Chondrocyte (in vitro differentiated cells): Measurements from ENCODE around the gene ZNF562. TPM values are rescaled to one million over a fixed set of nuclear protein-coding genes. Genes with fewer than 3 reads are reported as not detected.

ENCODE experiments used
- DNase-seq: peaks from one replicate; pipeline ENCODE4 v3.0.0; 2021; ENCODE audit warnings: mixed read lengths, low spot score
- H3K27ac Mint-ChIP-seq: one replicate; pipeline ENCODE4 v1.8.0; 2021; ENCODE audit warnings: mild to moderate bottlenecking, moderate library complexity, mixed read lengths; ENCODE audit not compliant: unreplicated experiment
- H3K27me3 Mint-ChIP-seq: 2 replicates; pipeline ENCODE4 v1.8.0; 2021; ENCODE audit warnings: low read depth, mixed read lengths
- H3K36me3 Mint-ChIP-seq: 2 replicates; pipeline ENCODE4 v1.8.0; 2021; ENCODE audit warnings: low read depth, mixed read lengths
- H3K4me1 Mint-ChIP-seq: 2 replicates; pipeline ENCODE4 v1.8.0; 2021; ENCODE audit warnings: low read depth, mild to moderate bottlenecking, mixed read lengths
- H3K4me3 Mint-ChIP-seq: one replicate; pipeline ENCODE4 v1.8.0; 2021; ENCODE audit warnings: mild to moderate bottlenecking, moderate library complexity, mixed read lengths; ENCODE audit not compliant: unreplicated experiment
- H3K9me3 Mint-ChIP-seq: 2 replicates; pipeline ENCODE4 v1.8.0; 2021; ENCODE audit warnings: low read depth, mixed read lengths
- total RNA-seq: library from RNA; stranded (reverse); gene quantifications from 3 replicates; pipeline ENCODE4 v1.2.1, GENCODE V29; 2021
- TF ChIP-seq, protein P1 (sequence below): fragments of 200-600 bp; sonication (generic); IDR thresholded peaks from 2 replicates; pipeline ENCODE4 v1.5.0; 2021; ENCODE audit warnings: antibody characterized with exemption, mild to moderate bottlenecking, moderate library complexity

The ZNF562 gene
- total RNA-seq, 1 donor from 2014 or later: 10.7 TPM

DNA sequence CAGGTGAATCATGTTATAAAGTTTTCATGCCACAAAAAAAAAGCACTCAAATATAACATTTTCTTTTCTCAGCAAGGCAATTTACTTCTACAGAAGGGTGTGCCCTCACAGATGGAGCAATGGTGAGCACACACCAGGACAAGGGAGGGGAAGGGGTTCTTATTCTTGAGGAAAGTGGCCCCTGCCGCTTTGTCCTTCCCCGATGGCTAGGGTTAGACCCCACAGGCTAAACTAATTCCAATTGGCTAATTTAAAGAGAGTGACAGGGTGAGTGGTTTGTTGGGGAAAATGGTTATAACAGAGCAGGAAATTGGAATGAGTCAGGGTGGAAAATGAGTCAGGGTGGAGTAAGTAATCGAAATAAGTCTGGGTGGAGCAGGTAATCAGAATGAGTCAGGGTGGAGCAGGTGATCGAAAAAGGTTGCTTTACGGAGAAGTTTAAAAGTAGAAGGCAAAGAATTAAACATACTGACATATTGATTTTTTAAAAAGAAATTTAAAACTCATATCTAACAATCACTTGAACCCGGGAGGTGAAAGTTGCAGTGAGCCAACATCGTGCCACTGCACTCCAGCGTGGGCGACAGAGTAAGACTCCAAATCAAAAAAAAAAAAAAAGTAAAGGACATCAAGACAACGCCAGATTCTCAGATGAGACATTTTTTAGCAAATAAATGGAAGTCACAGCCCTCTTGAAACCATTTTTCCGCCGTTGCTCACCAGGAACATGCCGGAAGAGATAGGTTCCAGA lies 813 bp downstream of the ZNF562 start:
- Mint-ChIP-seq H3K9me3 (peaks cover 27% of the 10 kb centered on the region), H3K27ac (peak overlapping the region; percentile 99), H3K36me3 (peaks cover 22% of the 10 kb centered on the region), H3K4me3 (peak overlapping the region; percentile 88), H3K27me3 (no peaks in the 10 kb centered on the region), H3K4me1 (peaks cover 9% of the 10 kb centered on the region)
- no peak for DNase-seq
- TF ChIP-seq, protein P1, sequence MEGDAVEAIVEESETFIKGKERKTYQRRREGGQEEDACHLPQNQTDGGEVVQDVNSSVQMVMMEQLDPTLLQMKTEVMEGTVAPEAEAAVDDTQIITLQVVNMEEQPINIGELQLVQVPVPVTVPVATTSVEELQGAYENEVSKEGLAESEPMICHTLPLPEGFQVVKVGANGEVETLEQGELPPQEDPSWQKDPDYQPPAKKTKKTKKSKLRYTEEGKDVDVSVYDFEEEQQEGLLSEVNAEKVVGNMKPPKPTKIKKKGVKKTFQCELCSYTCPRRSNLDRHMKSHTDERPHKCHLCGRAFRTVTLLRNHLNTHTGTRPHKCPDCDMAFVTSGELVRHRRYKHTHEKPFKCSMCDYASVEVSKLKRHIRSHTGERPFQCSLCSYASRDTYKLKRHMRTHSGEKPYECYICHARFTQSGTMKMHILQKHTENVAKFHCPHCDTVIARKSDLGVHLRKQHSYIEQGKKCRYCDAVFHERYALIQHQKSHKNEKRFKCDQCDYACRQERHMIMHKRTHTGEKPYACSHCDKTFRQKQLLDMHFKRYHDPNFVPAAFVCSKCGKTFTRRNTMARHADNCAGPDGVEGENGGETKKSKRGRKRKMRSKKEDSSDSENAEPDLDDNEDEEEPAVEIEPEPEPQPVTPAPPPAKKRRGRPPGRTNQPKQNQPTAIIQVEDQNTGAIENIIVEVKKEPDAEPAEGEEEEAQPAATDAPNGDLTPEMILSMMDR: no peak

DNA sequence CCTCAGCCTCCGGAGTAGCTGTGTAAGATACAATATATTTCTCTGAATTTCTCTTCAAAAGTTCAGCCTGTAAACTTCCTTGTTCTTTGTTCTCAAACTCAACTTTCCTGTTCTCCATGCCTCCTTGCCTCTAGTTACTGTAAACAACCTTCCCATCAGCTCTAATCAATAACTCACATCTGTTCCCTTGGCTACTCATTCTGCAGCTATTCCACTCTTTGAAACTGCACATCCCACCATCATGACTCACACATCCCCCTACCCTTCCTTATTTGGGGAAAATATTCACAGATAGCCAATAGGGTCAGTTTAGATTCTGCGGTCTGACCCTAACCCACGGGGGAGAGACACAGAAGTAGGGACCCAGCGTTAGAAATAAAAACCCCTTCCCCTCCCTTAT lies 2.0 kb downstream of the ZNF562 start:
- Mint-ChIP-seq H3K9me3 (peaks cover 38% of the 10 kb centered on the region), H3K4me1 (peaks cover 9% of the 10 kb centered on the region), H3K36me3 (peaks cover 30% of the 10 kb centered on the region), H3K4me3 (no peak overlapping the region), H3K27ac (peak overlapping the region; percentile 47), H3K27me3 (no peaks in the 10 kb centered on the region)
- TF ChIP-seq, protein P1: no peak
- no peak for DNase-seq

DNA sequence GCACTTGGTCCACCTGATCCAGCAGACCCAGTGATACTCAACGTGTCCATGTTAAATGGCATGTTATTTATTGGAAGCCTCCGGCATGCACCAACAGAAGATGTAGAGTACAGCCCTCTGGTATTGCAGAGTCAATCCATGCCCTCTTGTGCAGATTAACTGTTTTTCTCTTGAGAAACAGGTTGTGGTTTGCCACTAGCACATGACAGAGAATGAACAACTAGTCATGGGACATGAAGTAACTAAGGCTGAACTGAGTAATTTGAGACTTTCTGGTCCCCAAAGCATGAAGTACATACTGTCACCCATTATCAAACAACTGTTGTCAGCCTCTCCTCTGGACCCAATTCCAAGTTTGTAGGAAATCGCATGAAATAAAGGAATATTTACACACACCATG lies 3.2 kb downstream of the ZNF562 start:
- Mint-ChIP-seq H3K27me3 (no peaks in the 10 kb centered on the region), H3K4me1 (peaks cover 9% of the 10 kb centered on the region), H3K4me3 (no peak overlapping the region), H3K9me3 (peaks cover 48% of the 10 kb centered on the region), H3K27ac (no peak overlapping the region), H3K36me3 (peaks cover 35% of the 10 kb centered on the region)
- TF ChIP-seq, protein P1: no peak
- no peak for DNase-seq

DNA sequence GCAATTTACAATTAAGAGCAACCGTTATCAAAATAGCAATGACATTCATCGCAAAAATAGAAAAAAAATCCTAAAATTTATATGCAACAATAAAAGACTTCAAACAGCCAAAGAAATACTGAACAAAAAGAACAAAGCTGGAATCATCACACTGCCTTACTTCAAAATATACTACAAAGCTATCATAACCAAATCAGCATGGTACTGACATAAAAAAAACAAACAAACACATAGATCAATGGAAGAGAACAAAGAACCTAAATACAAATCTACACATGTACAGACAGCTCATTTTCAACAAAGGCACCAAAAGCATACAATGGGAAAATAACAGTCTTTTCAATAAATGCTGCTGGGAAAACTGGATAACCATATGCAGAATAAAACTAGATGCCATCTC lies 6.4 kb downstream of the ZNF562 start:
- H3K36me3 Mint-ChIP-seq: peaks cover 28% of the 10 kb centered on the region
- peaks cover 44% of the 10 kb centered on the region for H3K9me3 Mint-ChIP-seq
- no peaks in the 10 kb centered on the region for H3K27me3 Mint-ChIP-seq
- no peak overlapping the region for H3K27ac Mint-ChIP-seq
- H3K4me3 Mint-ChIP-seq: no peak overlapping the region
- H3K4me1 Mint-ChIP-seq: peaks cover 9% of the 10 kb centered on the region
- TF ChIP-seq, protein P1: no peak
- DNase-seq: no peak

DNA sequence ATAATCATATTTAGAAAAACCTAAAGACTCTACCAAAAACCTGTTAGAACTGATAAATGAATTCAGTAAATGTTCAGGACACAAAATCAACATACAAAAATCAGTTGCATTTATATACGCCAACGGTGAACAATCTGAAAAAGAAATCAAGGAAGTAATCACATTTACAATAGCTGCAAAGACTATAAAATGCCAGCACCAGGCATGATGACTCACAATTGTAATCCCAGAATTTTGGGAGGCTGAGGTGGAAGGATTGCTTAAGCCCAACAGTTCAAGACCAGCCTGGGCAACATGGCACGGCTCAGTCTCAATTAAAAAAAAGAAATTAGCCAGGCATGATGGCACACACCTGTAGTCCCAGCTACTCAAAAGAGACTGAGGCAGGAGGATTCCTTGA lies 7.0 kb downstream of the ZNF562 start:
- no peak for DNase-seq
- Mint-ChIP-seq H3K9me3 (peaks cover 41% of the 10 kb centered on the region), H3K27me3 (no peaks in the 10 kb centered on the region), H3K4me1 (peaks cover 8% of the 10 kb centered on the region), H3K36me3 (peaks cover 25% of the 10 kb centered on the region), H3K27ac (no peak overlapping the region), H3K4me3 (no peak overlapping the region)
- TF ChIP-seq, protein P1: no peak
